ENCODE data around the gene RGPD5.
"Not testable (repeated sequence)": the region's sequence is repeated elsewhere in the genome, so short reads cannot be mapped to it uniquely, and the experiment has no call there.

DNA sequence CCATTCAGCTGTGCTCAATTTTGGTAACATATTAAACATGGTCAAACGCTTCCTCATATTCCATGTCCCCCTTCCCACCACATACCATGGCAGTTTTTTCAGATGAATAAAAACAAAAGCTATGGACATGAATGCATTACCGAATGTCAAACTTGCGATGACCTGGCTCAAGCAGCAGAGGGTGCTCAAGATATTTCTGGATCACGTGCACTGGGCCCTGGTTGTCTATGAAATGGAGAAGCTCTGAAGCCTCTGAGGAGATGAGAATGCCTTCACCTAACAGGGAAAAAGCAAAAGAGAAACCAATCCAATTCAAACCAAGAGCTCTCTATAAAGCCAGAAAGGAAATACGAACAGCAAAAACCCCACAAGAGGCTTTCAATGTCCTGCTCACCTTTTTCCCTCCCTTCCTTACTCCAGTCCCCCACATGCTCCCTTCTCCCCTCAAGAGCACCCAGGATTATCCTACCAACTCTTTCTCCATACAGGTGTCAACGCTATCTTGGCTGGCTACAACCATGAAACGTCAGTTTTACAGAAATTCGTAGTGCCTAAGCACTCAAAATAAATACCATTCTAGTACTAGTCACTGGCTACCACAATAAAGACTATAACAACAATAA is 77.1 kb downstream of the RGPD5 start:
- TF ChIP-seq CTCF, POLR2A, EP300, POLR2AphosphoS5 (IDR thresholded peaks at IDR 0.05): not testable (repeated sequence)

Measured in stomach (tissue), 4 donors.